ENCODE results near the gene TBC1D16. TPM values are rescaled to one million over a fixed set of nuclear protein-coding genes. Genes with fewer than 3 reads are reported as not detected.

The TBC1D16 gene
- total and polyA plus RNA-seq, 2 donors (not counting 1 experiment from before 2014, with no cell fraction given), result 0.82 to 2.7 TPM

- H3K4me1 ChIP-seq (ENCODE audit: control insufficient read depth in 2 of 2, insufficient read depth in 2 of 2, low read length in 2 of 2), result peaks cover 15 to 21% of the 10 kb centered on the region in 2 donors
- ChIA-PET CTCF (no interaction called here), POLR2A (no interaction called here)
- no peak overlapping the region for H3K9ac ChIP-seq (ENCODE audit: low read length)
- DNase-seq (no peak), ATAC-seq (ENCODE audit: low read depth) (no peak)
- intact Hi-C loops (cut with micrococcal nuclease), result no loop called here
- Mint-ChIP-seq H3K27me3 (peaks cover 5% of the 10 kb centered on the region), H3K27ac (no peak overlapping the region), H3K4me3 (no peak overlapping the region), H3K4me1 (peaks cover 14% of the 10 kb centered on the region), H3K9me3 (ENCODE audit: insufficient read depth) (no peaks in the 10 kb centered on the region)
- no peak overlapping the region for H3K4me3 ChIP-seq (ENCODE audit: control extremely low read depth in 1 of 5, extremely low read depth in 1 of 5, insufficient read depth in 1 of 5, low read depth in 2 of 5, low read length in 4 of 5)
- H3K79me2 ChIP-seq (ENCODE audit: control insufficient read depth, insufficient read depth, low read length), result no peaks in the 10 kb centered on the region
- peaks cover 0 to 18% (median 0%) of the 10 kb centered on the region in 4 experiments for H3K27me3 ChIP-seq (replicated peaks in 1 of 4; ENCODE audit: control extremely low read depth in 1 of 4, control insufficient read depth in 3 of 4, insufficient read depth in 4 of 4, low read length in 3 of 4)
- no peak overlapping the region for H2AFZ ChIP-seq (ENCODE audit: insufficient read depth, low read depth, low read length, poor library complexity, severe bottlenecking)
- H3K9me3 ChIP-seq (ENCODE audit: control extremely low read depth in 1 of 3, control insufficient read depth in 2 of 3, insufficient read depth in 1 of 3, low read length in 2 of 3), result no peaks in the 10 kb centered on the region
- 85% methylated on average over 28 of the region's 28 CpGs for WGBS (ENCODE audit: insufficient coverage)
- no peak overlapping the region for H3K4me2 ChIP-seq (replicated peaks; ENCODE audit: low read depth, low read length, poor library complexity, severe bottlenecking)
- no peak for TF ChIP-seq EZH2 (IDR thresholded peaks at IDR 0.05; ENCODE audit: borderline replicate concordance, insufficient read depth, low read depth, low read length, poor library complexity, severe bottlenecking)
- no peak for TF ChIP-seq CTCF (IDR thresholded peaks at IDR 0.05)
- H3K36me3 ChIP-seq (replicated peaks in 1 of 2; ENCODE audit: control extremely low read depth in 1 of 2, control insufficient read depth in 1 of 2, extremely low read depth in 1 of 2, insufficient read depth in 2 of 2, low read length in 1 of 2), result no peaks in the 10 kb centered on the region
- no peak overlapping the region for H3K27ac ChIP-seq (ENCODE audit: low read length in 2 of 2)
- H4K20me1 ChIP-seq (ENCODE audit: control insufficient read depth, insufficient read depth, low read length, poor library complexity, severe bottlenecking), result no peaks in the 10 kb centered on the region
Observed at GRCh38 chr17:79988185-79988971, 47.3 kb downstream of the TBC1D16 start.

GRCh38 chr17:79987935-79988184 lies 47.8 kb downstream of the TBC1D16 start:
- 97% methylated on average over 4 of the region's 7 CpGs for whole genome bisulfite sequencing (ENCODE audit: insufficient coverage)
- no peak overlapping the region for H3K27ac ChIP-seq (ENCODE audit: low read length in 2 of 2)
- Mint-ChIP-seq H3K9me3 (ENCODE audit: insufficient read depth) (no peaks in the 10 kb centered on the region), H3K4me1 (peaks cover 9% of the 10 kb centered on the region), H3K27me3 (peaks cover 5% of the 10 kb centered on the region), H3K4me3 (no peak overlapping the region), H3K27ac (no peak overlapping the region)
- no peak overlapping the region for H2AFZ ChIP-seq (ENCODE audit: insufficient read depth, low read depth, low read length, poor library complexity, severe bottlenecking)
- peaks cover 0 to 14% (median 0%) of the 10 kb centered on the region in 4 experiments for H3K27me3 ChIP-seq (replicated peaks in 1 of 4; ENCODE audit: control extremely low read depth in 1 of 4, control insufficient read depth in 3 of 4, insufficient read depth in 4 of 4, low read length in 3 of 4)
- no peaks in the 10 kb centered on the region for H4K20me1 ChIP-seq (ENCODE audit: control insufficient read depth, insufficient read depth, low read length, poor library complexity, severe bottlenecking)
- H3K4me1 ChIP-seq (ENCODE audit: control insufficient read depth in 2 of 2, insufficient read depth in 2 of 2, low read length in 2 of 2), result peaks cover 12 to 16% of the 10 kb centered on the region in 2 donors
- no peak overlapping the region for H3K4me3 ChIP-seq (ENCODE audit: control extremely low read depth in 1 of 5, extremely low read depth in 1 of 5, insufficient read depth in 1 of 5, low read depth in 2 of 5, low read length in 4 of 5)
- intact Hi-C loops (cut with micrococcal nuclease), result no loop called here
- ChIA-PET CTCF (no interaction called here), POLR2A (no interaction called here)
- no peak for TF ChIP-seq CTCF (IDR thresholded peaks at IDR 0.05)
- no peak for TF ChIP-seq EZH2 (IDR thresholded peaks at IDR 0.05; ENCODE audit: borderline replicate concordance, insufficient read depth, low read depth, low read length, poor library complexity, severe bottlenecking)
- H3K9me3 ChIP-seq (ENCODE audit: control extremely low read depth in 1 of 3, control insufficient read depth in 2 of 3, insufficient read depth in 1 of 3, low read length in 2 of 3), result no peaks in the 10 kb centered on the region
- H3K79me2 ChIP-seq (ENCODE audit: control insufficient read depth, insufficient read depth, low read length), result no peaks in the 10 kb centered on the region
- H3K4me2 ChIP-seq (replicated peaks; ENCODE audit: low read depth, low read length, poor library complexity, severe bottlenecking), result no peak overlapping the region
- H3K9ac ChIP-seq (ENCODE audit: low read length), result no peak overlapping the region
- DNase-seq (no peak), ATAC-seq (ENCODE audit: low read depth) (no peak)
- H3K36me3 ChIP-seq (replicated peaks in 1 of 2; ENCODE audit: control extremely low read depth in 1 of 2, control insufficient read depth in 1 of 2, extremely low read depth in 1 of 2, insufficient read depth in 2 of 2, low read length in 1 of 2), result no peaks in the 10 kb centered on the region

Measured in B cell (primary cell).